NCI-H446 treated with DMSO at 0.1 percent for 48 hours (cell line): ENCODE results near the gene KRTAP10-10.
"Not testable (repeated sequence)": the region's sequence is repeated elsewhere in the genome, so short reads cannot be mapped to it uniquely, and the experiment has no call there.

Experiments
- DNase-seq: peaks from one replicate; lab custom pipeline; 2025; lab: John Stamatoyannopoulos, UW

KRTAP10-10 gene

DNA sequence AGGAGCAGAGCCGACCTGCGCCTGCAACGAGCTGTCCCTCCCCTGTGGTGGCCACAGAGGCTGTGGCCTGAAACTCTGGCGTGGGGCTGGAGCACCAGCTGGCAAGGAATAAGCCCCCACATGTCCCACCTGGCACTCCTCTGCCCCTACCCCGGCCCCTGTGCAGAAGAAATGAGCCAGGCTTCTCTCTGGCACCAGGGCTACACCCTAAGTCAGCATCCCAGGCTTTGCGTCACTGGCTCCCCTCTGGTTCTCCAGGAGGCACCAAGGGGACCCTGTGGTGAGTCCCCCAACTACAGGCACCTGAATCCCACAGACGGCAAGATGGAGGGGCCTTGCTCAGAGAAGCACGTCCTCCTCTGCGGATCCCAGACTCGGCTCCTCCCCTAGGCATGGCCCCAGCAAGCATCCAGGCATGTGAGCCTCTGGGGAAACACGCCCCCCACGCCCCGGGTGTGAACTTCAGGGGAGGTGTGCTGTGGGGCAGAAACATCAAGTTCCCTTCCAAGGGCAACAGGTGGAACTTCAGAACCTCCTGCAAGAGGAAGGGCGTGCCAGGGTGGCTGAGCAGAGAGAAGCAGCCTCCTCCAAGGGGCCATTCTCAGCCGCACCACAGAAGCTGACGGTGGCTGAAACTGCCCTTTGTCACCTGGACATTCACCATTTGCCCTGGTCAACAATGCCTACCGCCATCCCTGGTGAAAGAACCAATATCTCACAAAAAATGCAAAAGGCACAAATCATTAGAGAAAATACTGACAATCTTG lies 33.9 kb upstream of the KRTAP10-10 start:
- no peak for DNase-seq

DNA sequence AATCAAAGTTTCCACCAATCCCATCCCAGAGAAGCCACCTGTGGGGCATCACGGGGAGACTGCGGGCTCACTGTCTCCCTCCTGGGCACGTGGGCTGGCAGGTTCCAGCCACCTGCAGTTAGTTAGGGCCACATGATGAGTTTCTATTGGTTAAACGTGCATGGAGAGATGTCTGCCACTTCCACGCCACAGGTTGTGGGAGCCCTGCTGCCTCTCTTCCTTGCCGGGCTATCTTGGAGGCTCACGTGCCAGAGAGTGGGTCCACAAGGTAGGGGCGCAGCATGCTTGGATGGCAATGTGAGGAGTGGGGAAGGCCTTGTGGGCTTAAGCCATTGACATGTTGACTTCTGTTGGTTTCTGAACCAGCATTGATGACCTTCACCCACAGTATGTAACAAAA lies 33.2 kb upstream of the KRTAP10-10 start:
- no peak for DNase-seq

DNA sequence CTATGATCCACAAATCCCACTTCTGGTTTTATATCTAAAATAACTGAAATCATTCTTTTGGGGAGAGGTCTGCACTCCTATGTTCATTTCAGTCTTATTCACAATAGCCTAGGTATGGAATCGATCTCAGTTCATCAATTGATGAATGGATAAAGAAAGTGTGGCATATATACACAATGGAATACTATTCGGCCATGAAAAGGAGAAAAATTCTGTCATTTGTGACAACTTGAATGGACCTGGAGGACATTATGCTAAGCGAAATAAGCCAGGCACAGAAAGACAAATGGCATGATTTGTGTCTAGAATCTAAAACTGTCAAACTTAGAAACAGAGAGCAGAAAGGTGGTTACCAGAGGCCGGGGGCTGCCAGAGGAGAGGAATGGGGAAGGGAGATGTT lies 30.7 kb upstream of the KRTAP10-10 start:
- DNase-seq, result no peak

DNA sequence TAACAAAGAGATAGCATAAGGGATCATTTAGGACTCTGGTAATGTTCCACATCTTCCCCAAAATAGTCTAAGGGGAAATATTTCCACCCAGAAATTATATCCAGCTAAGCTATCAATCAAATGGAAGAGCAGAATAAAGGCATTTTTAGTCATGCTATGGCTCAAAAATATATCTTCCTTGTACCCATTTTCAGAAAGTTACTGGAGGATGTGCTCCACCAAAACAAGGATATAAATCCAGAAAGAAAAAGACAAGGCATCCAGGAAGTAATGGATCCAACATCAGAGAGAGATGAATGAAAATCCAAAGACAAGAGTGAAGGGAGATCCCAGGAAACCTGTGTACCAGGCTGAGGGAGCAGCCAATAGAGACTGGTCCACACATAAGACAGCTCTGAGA lies 28.0 kb upstream of the KRTAP10-10 start:
- DNase-seq, result no peak

DNA sequence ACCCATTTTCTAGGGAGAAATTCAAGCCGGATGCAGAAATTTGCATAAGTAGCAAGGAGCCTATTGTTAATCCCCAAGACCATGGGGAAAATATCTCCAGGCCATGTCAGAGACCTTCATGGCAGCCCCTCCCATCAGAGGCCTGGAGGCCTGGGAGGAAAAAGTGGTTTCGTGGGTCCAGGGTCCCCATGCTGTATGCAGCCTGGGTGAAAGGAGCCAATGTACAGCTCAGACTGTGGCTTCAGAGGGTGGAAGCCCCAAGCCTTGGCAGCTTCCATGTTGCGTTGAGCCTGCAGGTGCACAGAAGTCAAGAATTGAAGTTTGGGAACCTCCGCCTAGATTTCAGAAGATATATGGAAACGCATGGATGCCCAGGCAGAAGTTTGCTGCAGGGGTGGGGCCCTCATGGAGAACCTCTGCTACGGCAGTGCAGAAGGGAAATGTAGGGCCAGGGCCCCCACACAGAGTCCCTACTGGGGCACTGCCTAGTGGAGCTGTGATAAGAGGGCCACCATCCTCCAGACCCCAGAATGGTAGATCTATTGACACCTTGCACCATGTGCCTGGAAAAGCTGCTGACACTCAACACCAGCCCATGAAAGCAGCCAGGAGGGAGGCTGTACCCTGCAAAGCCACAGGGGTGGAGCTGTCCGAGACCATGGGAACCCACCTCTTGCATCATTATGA lies 26.9 kb upstream of the KRTAP10-10 start:
- DNase-seq, result not testable (repeated sequence)

DNA sequence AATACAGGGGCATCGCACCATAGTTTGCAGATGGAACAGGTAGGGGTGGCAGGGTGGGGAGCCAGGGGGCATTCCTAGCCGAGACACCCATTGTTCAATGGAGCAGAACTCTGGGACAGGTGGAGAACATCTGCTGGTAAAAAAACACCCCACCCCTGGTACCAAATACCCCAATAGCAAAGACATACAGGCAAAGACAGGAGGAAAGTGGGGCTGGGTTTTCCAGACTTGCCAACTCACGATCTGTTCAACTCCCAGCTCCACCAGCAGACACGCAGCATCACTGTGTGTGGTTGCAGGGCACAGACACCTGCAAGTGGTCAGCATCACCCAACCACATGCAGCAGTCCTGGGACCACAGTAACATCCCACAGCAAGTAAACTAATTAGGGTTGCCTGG lies 25.6 kb upstream of the KRTAP10-10 start:
- DNase-seq, result no peak

DNA sequence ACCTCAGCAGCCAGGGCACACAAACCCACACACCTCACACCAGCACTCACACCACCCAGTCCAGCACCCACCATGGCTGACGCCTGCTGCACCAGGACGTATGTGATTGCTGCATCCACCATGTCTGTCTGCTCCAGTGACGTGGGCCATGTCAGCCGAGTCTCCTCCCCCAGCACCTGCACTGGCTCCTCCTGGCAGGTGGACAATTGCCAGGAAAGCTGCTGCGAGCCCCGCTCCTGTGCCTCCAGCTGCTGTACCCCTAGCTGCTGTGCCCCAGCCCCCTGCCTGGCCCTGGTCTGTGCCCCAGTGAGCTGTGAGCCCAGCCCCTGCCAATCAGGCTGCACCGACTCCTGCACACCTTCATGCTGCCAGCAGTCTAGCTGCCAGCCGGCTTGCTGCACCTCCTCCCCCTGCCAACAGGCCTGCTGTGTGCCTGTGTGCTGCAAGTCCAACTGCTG lies 25.1 kb upstream of the KRTAP10-10 start, which contains the start of gene KRTAP10-8:
Gene KRTAP10-8 (plus strand): TSS at position 51 of the 458 bp plus-strand sequence. CDS start 22 bp downstream, at position 73.
- DNase-seq, result no peak

DNA sequence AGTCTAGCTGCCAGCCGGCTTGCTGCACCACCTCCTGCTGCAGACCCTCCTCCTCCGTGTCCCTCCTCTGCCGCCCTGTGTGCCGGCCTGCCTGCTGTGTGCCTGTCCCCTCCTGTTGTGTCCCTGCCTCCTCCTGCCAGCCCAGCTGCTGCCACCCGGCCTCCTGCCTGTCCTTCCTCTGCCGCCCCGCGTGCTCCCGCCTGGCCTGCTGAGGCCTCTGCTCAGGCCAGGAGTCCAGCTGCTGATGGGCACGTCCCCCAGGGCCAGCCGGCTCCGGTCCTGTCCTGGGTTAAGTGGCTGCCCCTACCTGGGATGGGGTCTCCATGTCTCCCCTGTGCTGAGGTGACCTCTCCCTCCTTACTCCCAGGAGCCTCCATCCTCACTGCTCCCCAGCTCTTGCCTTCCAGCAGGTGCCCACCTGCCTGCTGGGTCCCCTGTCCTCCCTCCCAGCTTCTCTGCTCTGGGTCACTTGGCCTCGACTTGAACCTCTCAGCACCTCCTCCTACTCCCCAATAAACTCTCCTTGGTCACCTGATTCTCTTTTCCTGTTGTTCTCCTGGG lies 24.4 kb upstream of the KRTAP10-10 start:
- no peak for DNase-seq

DNA sequence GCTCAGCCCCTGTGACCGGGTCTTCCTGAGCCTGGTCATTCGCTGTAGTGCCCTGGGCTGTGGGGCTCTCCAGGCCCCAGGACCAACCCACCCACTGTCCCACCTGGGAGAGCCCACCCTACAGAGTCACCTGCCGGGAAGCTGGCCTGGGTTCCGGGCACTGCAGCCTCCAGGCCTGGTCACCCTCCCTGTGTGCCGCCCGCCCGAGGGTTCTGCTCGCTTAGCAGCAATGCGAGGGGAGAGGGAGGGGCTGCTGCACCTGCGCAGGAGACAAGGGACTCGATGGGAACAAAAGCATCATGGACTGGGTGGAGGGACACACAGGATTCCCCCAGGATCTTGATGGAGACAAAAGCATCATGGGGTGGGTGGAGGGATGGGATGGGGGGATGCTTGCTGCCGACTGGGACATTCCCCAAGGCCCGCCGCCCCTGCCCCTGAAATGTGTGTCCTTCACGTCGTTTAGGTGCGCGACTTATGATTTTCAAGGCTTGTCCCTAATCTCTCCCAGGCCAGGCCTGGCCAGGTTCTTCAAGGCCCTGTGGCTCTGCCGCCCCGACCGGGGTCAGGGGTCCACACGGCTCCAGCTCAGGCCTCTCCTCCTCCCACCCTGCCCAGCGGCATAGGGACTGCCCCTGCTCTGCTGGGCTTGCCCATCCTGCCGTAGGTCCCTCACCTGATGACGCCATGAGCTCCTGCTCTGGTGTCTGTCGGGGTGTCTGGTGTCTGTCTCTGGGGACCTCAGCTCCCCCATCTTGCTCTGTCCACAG lies 23.6 kb upstream of the KRTAP10-10 start:
- no peak for DNase-seq

DNA sequence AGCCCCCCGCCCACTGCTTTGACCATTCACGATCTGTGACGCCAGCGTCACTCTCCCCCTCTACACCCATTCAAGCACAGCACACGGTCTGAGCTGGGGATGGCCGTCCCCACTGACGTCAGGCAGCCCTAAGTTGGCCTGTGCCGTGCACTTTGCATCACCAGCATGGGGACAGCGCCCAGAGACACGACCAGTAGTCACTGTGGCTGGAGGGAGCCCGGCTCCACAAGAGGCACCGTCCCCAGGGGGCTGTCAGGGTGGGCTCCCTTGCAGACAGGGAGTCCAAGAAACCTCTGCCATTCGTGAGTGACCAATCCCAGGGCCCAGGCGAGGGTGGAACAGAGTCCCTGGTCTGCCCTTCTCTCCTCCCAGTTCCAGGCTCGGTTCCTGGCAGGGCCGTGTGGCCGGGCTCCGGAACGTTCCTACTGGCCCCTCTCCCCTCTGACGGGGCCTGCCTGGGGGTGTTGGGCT lies 23.0 kb upstream of the KRTAP10-10 start:
- no peak for DNase-seq

DNA sequence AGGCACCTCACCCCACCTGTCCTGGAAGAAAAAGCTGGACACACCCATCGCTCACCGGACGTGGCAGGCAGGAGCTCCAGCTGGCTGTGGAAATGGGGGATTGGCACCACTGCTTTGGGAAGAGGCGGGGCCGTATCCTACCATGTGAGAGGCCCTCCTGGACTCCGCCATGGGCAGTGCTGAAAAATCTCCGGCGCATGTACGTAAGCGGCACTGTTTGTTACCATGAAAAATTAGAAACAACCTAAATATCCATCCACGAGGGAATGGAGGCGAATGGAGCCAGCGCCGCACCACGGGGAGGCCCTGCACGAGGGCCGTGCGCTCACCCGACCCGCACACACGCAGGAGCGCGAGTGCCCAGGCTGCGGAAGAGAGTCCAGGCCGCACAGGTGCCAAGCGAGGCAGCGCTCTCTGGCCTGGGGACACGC lies 22.2 kb upstream of the KRTAP10-10 start:
- DNase-seq, result no peak

DNA sequence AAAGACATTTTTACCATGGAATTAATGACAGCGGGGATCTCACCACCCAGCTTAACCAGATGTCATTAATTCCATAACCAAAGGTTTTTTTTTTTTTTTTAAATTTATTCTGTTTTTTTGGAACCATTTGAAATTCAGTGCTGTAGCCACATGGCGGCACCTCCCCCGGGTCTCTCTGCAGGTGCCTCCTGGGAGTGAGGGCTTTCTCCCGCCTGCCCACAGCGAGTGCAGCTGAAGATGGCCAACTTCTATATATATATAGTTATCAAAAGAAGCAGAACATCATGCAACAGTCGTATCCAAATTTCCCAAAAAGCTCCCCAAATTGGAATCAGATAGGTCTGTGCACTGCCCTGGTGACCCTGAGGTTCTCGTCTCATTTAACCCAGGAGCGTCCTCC lies 21.7 kb upstream of the KRTAP10-10 start:
- DNase-seq, result no peak

DNA sequence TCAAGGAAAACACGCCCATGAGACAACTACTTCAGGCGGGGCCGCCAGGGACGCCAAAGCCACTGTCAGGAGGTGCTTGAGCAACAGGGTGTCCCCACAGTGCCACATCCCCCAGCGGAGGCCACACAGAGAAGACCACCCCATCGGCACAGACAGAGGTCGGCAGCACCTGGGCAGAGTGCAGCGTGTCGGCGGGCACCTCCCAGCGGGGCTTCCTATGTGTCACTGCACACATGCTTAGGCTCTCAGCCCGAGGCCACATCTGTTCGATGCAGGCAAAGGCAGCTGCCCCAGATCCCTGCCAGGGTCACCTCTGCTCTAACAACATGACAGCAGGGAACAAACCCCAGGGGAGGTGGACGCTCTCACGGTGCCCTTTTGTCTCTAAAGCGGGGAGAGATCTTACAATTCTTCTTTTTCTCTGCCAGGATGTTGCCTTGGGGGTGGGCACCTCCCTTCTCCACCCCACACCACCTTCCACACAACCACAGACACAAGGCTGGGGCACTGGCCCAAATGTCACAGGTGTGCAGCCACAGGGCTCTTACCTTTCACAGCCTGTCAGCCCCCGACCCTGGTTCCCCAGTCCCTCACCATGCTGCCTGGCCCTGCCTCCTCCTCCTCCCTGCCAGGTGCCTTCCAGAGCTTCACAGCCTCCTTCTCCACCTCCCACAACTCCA lies 21.1 kb upstream of the KRTAP10-10 start:
- DNase-seq, result no peak

DNA sequence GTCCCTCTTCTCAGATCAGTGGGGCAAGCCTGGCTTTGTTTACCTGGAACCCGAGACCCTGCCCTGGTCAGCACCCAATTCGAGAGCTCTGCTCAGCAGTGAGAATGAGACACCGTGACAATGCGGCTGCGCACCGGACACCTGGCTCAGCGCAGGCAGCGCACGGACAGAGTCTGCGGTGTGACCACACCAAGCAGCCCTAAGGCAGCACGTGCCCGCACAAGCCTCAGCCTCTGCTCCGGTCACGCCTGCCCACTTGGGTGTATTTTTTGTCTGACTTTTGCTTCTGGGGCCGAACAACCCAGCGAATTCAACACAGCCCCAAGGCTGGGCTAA lies 20.6 kb upstream of the KRTAP10-10 start:
- DNase-seq, result no peak

DNA sequence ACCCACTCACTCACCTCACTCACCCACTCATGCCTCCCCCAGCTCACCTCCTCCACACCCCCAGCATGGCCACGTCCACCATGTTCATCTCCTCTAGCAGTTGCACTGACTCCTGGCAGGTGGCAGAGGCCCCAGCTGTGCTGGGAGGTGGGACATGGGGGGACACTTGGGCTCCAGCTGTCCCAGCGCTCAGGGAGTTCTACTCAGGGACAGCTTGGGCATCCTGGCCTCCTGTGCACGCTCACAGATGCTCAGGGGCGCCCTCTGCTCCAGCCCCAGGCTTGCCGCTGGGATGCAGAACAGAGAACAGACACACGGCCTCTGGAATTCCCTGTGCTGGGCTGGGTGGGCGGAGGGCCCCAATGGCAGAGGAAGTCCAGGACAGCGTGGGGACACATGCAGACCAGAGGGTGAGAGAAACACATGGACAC lies 20.1 kb upstream of the KRTAP10-10 start:
- DNase-seq, result no peak

DNA sequence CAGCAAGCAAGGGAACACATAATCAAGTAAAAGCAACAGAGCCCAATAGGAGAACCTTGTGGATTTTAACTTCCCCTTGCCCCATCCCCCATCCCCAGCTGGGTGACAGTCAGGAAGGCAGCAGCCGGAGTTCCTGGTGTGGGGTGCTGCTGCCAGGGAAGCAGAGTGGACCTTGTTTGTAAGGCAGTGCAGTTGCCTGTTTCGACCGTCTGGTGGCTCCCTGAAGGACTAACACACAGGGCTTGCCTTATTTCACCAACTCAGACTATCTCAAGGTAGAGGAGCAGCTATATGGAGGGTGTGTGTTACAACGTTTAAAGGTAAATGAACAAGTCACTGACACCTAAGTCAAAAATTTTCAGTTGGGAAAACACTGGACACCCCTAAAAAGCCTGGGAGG lies 18.7 kb upstream of the KRTAP10-10 start:
- DNase-seq, result no peak

DNA sequence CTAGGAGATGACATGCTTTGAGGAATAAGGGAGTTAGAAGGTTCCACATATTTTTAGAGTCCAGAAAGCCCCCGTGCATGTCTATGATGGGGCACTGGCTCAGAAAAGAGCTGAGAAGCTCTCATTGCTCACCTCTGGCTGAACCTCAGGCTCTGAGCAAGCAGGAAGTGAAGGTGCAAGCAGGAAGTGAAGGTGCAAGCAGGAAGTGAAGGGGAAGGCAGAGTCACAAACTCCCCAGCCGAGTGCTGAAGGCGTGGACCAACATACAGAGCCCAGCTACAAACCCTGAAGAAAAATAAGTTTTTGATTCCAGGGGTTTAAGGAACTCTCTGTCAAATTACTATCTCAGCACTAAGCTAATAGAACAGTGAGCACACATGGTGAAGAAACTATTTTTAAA lies 18.2 kb upstream of the KRTAP10-10 start:
- no peak for DNase-seq

DNA sequence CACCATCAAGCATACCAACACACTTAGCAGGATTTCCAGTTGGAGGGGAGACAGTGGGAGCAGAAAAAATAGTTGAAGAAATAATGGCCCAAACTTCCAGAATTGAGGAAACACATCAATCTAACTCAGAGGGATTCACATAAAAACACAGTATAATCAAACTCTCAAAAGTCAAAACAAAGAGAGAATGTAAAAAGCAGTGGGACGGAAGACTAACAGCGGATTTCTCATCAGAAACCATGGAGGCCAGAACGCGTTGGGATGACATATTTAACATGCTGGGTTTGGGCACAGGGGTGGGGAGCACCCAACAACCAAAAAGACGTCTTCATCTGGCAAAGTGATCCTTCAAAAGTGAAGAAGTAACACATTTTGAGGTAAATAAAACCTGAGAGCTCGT lies 17.3 kb upstream of the KRTAP10-10 start:
- DNase-seq, result no peak

DNA sequence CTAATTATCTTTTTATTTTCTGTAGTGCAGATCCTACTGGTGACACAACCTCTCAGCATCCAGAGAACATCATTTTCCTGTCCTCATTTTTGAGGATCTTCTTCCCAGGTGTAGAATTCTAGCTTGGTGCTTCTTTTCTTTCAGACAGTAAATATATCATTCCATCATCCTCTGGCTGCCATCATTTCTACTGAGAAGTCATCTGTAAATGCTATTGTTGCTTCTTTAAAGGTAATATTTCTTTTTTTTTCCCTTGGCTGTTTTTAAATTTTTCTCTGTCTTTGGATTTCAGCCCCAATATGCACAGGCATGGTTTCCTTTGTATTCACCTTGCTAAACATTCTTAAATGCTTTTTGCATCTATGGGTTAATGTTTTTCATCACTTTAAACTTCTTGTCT lies 13.6 kb upstream of the KRTAP10-10 start:
- DNase-seq, result no peak

DNA sequence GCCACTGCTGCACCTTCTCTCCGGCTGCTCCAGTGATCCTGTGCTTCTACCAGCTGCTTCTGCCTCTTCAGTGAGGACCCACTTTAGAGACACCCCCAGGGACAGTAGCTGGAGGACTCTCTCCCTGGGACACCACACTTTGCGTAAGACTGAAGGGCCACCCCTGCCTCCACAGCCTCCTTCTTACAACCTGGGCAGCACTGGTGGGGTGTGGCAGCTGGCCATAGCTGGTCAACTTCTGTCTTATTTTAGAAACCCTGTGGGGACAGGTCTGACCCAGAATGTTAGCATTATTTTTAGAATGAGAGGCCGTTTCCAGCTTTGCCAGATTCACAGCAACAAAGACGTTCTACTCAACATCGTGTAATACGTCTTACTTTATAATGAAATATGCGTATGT lies 11.4 kb upstream of the KRTAP10-10 start:
- no peak for DNase-seq

DNA sequence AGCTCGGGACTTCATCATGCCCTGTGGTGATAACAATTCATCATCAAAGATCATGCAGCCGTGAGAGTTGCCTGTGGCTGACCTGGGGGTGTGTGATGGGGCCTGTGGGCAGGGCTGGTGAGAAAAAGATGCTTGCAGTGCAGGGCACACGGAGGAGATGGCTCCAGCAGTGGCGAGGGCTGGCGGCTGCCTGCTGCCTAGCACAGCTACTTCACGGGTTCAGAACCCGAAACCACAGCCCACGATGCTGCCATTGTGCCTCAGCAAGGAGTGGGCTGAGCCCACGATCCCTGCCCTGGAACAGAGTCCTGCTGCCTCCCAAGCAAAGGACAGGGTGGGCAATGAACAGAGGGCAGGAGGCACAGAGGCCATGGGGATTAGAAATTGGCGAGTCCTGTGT lies 10.9 kb upstream of the KRTAP10-10 start:
- no peak for DNase-seq

DNA sequence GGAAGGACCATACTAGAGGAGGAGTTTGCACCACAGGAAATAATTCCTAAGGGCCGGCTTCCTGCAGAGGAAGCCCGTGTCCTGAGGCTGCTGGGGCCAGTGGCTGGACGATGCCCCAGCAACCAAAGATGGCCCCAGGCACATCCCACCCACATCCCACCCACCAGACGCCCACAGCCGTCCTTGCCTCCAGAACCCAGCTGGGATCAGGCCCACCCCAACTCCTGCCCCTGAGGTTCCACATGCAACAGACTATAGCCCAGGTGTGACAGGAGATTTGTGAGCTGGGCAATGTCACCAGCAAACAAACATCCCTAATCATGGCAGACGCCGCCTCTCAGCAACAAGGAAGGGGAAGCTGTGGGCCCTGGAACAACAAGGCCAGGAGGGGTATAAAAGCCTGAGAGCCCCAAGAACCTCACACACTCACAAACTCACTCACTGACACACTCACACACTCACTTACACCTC lies 10.4 kb upstream of the KRTAP10-10 start, which contains the start of gene KRTAP10-9:
Gene KRTAP10-9 (plus strand): TSS at position 421 of the 471 bp plus-strand sequence. CDS start 79 bp downstream, outside the sequence.
- no peak for DNase-seq
